HL-60 (cell line): ENCODE measurements around the gene PARD6G.

Experiments used
- DNase-seq, 2 experiments: peaks; one replicate each; pipeline ENCODE4 v3.0.0-alpha.2; 2010 to 2020; ENCODE audit warnings: low read depth in 1 of 2, low spot score in 1 of 2
- H3K27ac ChIP-seq: fragments of 250-450 bp; sonication (Bioruptor Pico); replicated peaks from 2 replicates; pipeline ENCODE4 v1.5.1; 2020; ENCODE audit warnings: mild to moderate bottlenecking, moderate library complexity
- H3K27me3 ChIP-seq: fragments of 250-450 bp; sonication (Bioruptor Pico); 2 replicates; pipeline ENCODE4 v1.5.1; 2021; ENCODE audit warnings: mild to moderate bottlenecking, moderate library complexity; ENCODE audit not compliant: insufficient read depth, poor library complexity, severe bottlenecking
- H3K4me3 ChIP-seq: replicated peaks from 2 replicates; pipeline ENCODE4 v1.5.1; 2011; ENCODE audit warnings: mild to moderate bottlenecking, control low read depth, low read length; ENCODE audit not compliant: insufficient read depth
- CTCF ChIP-seq: IDR thresholded peaks from one replicate; pipeline ENCODE4 v1.5.1; 2011; ENCODE audit warnings: low read length, control low read depth, inconsistent platforms; ENCODE audit not compliant: insufficient read depth
- GABPA ChIP-seq: IDR thresholded peaks from 2 replicates; pipeline ENCODE4 v1.6.1; 2012; ENCODE audit warnings: low read depth
- POLR2AphosphoS5 ChIP-seq: IDR thresholded peaks from 2 replicates; pipeline ENCODE4 v1.6.1; 2012; ENCODE audit warnings: low read depth
- REST ChIP-seq: IDR thresholded peaks from 2 replicates; pipeline ENCODE4 v1.6.1; 2012; ENCODE audit warnings: low read depth; ENCODE audit not compliant: insufficient replicate concordance
- SPI1 ChIP-seq: IDR thresholded peaks from 2 replicates; pipeline ENCODE4 v1.6.1; 2012; ENCODE audit warnings: low read depth, mild to moderate bottlenecking, borderline replicate concordance

Gene PARD6G

GRCh38 chr18:80192653-80193385 is 54.5 kb downstream of the PARD6G start:
- Histone ChIP-seq H3K27ac (no peak overlapping the region), H3K27me3 (peaks cover 20% of the 10 kb centered on the region), H3K4me3 (no peak overlapping the region)
- DNase-seq: no peak
- TF ChIP-seq GABPA (no peak), CTCF (no peak), POLR2AphosphoS5 (no peak), REST (no peak)

GRCh38 chr18:80191907-80192652 is 55.2 kb downstream of the PARD6G start:
- no peak for DNase-seq
- peaks cover 16% of the 10 kb centered on the region for H3K27me3 ChIP-seq
- no peak overlapping the region for H3K27ac ChIP-seq
- H3K4me3 ChIP-seq: no peak overlapping the region
- TF ChIP-seq SPI1 (no peak), CTCF (no peak), GABPA (no peak), REST (no peak)

- Histone ChIP-seq H3K27me3 (peaks cover 10% of the 10 kb centered on the region), H3K4me3 (no peak overlapping the region), H3K27ac (no peak overlapping the region)
- DNase-seq: no peak
- TF ChIP-seq CTCF (no peak), REST (no peak), SPI1 (no peak), POLR2AphosphoS5 (no peak), GABPA (no peak)
Measured at GRCh38 chr18:80191264-80191663, 56.0 kb downstream of the PARD6G start.
